GM11168 (cell line): ENCODE measurements around the gene ASCL3.
"Not testable (repeated sequence)": the region's sequence is repeated elsewhere in the genome, so short reads cannot be mapped to it uniquely, and the experiment has no call there.

Source experiments
- in situ Hi-C: fragments of 300-500 bp; cut with MboI; formaldehyde crosslinking; loops from one replicate; pipeline ENCODE4 v1.12.0; 2022; ENCODE audit warnings: low sequenced_read_pairs; ENCODE audit not compliant: unreplicated experiment

Gene ASCL3

GRCh38 chr11:8942518-8943066 is at the start of gene ASCL3:
ASCL3 (minus strand) TSS chr11:8943016; CDS start chr11:8938161, 4,855 bp downstream.
- in situ Hi-C loops, result no loop called here

GRCh38 chr11:8989453-8989852 is 46.6 kb upstream of the ASCL3 start:
- in situ Hi-C loops, result no loop called here

GRCh38 chr11:8988329-8989234 is 45.8 kb upstream of the ASCL3 start:
- in situ Hi-C loops, result no loop called here

GRCh38 chr11:8987446-8987845 is 44.6 kb upstream of the ASCL3 start:
- in situ Hi-C loops, result no loop called here

GRCh38 chr11:8986772-8987171 is 44.0 kb upstream of the ASCL3 start:
- in situ Hi-C loops, result not testable (repeated sequence)

- in situ Hi-C loops, result no loop called here
These were observed 42.6 kb upstream of the ASCL3 start for GRCh38 chr11:8985462-8985861.

- in situ Hi-C loops, result no loop called here
These were observed 40.7 kb upstream of the ASCL3 start for GRCh38 chr11:8983552-8983951.

GRCh38 chr11:8980485-8980884 is 37.7 kb upstream of the ASCL3 start:
- in situ Hi-C loops, result no loop called here

- in situ Hi-C loops, result not testable (repeated sequence)
These were observed 36.5 kb upstream of the ASCL3 start for GRCh38 chr11:8979365-8979764.

GRCh38 chr11:8973121-8973520 is 30.3 kb upstream of the ASCL3 start:
- in situ Hi-C loops, result loop anchor here (25.0 kb wide), 1 partner anchor 286 kb away; the partner anchor contains the start of genes RPL27A and TRIM66

GRCh38 chr11:8971924-8972316 is 29.1 kb upstream of the ASCL3 start:
- in situ Hi-C loops, result loop anchor here (25.0 kb wide), 1 partner anchor 285 kb away; the partner anchor contains the start of genes RPL27A and TRIM66

- in situ Hi-C loops, result loop anchor here (25.0 kb wide), 1 partner anchor 284 kb away; the partner anchor contains the start of genes RPL27A and TRIM66
These were observed 28.5 kb upstream of the ASCL3 start for GRCh38 chr11:8971196-8971923.

- in situ Hi-C loops, result loop anchor here (25.0 kb wide), 1 partner anchor 280 kb away; the partner anchor contains the start of genes RPL27A and TRIM66
These were observed 24.4 kb upstream of the ASCL3 start for GRCh38 chr11:8967184-8967583.

GRCh38 chr11:8964324-8965320 is 21.8 kb upstream of the ASCL3 start, which contains the start of gene TMEM9B:
TMEM9B (minus strand) TSS chr11:8964442; CDS start chr11:8964313, 129 bp downstream.
- in situ Hi-C loops, result loop anchor here (25.0 kb wide), 1 partner anchor 277 kb away; the partner anchor contains the start of genes RPL27A and TRIM66

- in situ Hi-C loops, result loop anchor here (25.0 kb wide), 1 partner anchor 276 kb away; the partner anchor contains the start of genes RPL27A and TRIM66
These were observed 20.9 kb upstream of the ASCL3 start for GRCh38 chr11:8963569-8964323.

GRCh38 chr11:8962841-8963240 is 20.0 kb upstream of the ASCL3 start:
- in situ Hi-C loops, result loop anchor here (25.0 kb wide), 1 partner anchor 276 kb away; the partner anchor contains the start of genes RPL27A and TRIM66

GRCh38 chr11:8961401-8961800 is 18.6 kb upstream of the ASCL3 start:
- in situ Hi-C loops, result loop anchor here (25.0 kb wide), 1 partner anchor 274 kb away; the partner anchor contains the start of genes RPL27A and TRIM66

GRCh38 chr11:8959546-8960166 is 16.8 kb upstream of the ASCL3 start:
- in situ Hi-C loops, result loop anchor here (25.0 kb wide), 1 partner anchor 272 kb away; the partner anchor contains the start of genes RPL27A and TRIM66
